HCT116 (cell line): ENCODE measurements around the gene PLEKHN1. TPM values are rescaled to one million over a fixed set of nuclear protein-coding genes. Genes with fewer than 3 reads are reported as not detected.

Experiments
- ATAC-seq: fragments of 200-7000 bp; cut with Tn5 transposase; 2 replicates; pipeline ENCODE4 v1.9.1; 2020; ENCODE audit warnings: mild to moderate bottlenecking, moderate library complexity
- BruUV-seq: library from RNA; stranded (reverse); fragments of 400-500 nt; replicated peaks from 2 replicates; lab custom pipeline; 2021; lab: Mats Ljungman, UMichigan
- CTCF ChIA-PET: fragments of 300-600 bp; sonication (Branson Sonifier 250); formaldehyde crosslinking; loops from one replicate; lab custom pipeline; 2021; ENCODE audit warnings: antibody characterized with exemption; lab: Charles Lee
- POLR2A ChIA-PET: fragments of 300-600, 350-600 bp; sonication (Branson Sonifier 250); formaldehyde crosslinking; loops from one replicate; lab custom pipeline; 2021; ENCODE audit warnings: antibody characterized with exemption; lab: Charles Lee
- RAD21 ChIA-PET, 2 experiments: fragments of 300-600 bp; sonication (Branson Sonifier 250); formaldehyde crosslinking; loops; one replicate each; lab custom pipeline; 2023; ENCODE audit warnings: low total read pairs in 2 of 2; ENCODE audit not compliant: uncharacterized antibody in 2 of 2, unreplicated experiment in 2 of 2, low non-redundant PET in 1 of 2; lab: Charles Lee
- DNase-seq: peaks from one replicate; pipeline ENCODE4 v3.0.0-alpha.2; 2010; ENCODE audit warnings: low read depth, low spot score
- H2AFZ ChIP-seq: fragments of 200-600 bp; shearing (Covaris generic), sonication (generic); 2 replicates; pipeline ENCODE4 v1.6.1; 2017; ENCODE audit warnings: low read depth, mixed run types, mixed read lengths, antibody characterized with exemption, low read length; ENCODE audit not compliant: poor library complexity, severe bottlenecking
- H3K27ac ChIP-seq: 2 replicates; pipeline ENCODE4 v1.5.1; 2012; ENCODE audit warnings: low read depth, low read length
- H3K27me3 ChIP-seq: fragments of 200-600 bp; sonication (generic); 2 replicates; pipeline ENCODE4 v1.6.1; 2016; ENCODE audit warnings: mixed run types, low read length, mixed read lengths; ENCODE audit not compliant: insufficient read depth
- H3K36me3 ChIP-seq, 2 experiments: fragments of 200-500 bp in 1 of 2; fragments of 200-600 bp in 1 of 2; sonication (Bioruptor generic) in 1 of 2; sonication (generic) in 1 of 2; 2 replicates each; pipeline versions ENCODE4 v1.5.1 to v1.6.1; 2014 to 2016; ENCODE audit warnings: low read length in 2 of 2, inconsistent platforms in 1 of 2, mixed read lengths in 1 of 2, mixed run types in 1 of 2; ENCODE audit not compliant: insufficient read depth in 2 of 2, control insufficient read depth in 1 of 2
- H3K4me1 ChIP-seq, 2 experiments: fragments of 200-600 bp in 1 of 2; sonication (generic) in 1 of 2; 2 replicates each; pipeline versions ENCODE4 v1.5.1 to v1.6.1; 2012 to 2017; ENCODE audit warnings: low read length in 2 of 2, inconsistent platforms in 1 of 2, mild to moderate bottlenecking in 1 of 2, mixed read lengths in 1 of 2, mixed run types in 1 of 2, moderate library complexity in 1 of 2; ENCODE audit not compliant: insufficient read depth in 2 of 2, control insufficient read depth in 1 of 2
- H3K4me2 ChIP-seq: fragments of 200-600 bp; sonication (generic); 2 replicates; pipeline ENCODE4 v1.6.1; 2017; ENCODE audit warnings: mixed run types, low read length, mixed read lengths
- H3K4me3 ChIP-seq, 2 experiments: fragments of 200-600 bp in 1 of 2; sonication (generic) in 1 of 2; replicated peaks in 1 of 2; 2 replicates each; pipeline ENCODE4 v1.5.1; 2011 to 2016; ENCODE audit warnings: low read length in 2 of 2, control low read depth in 1 of 2, low read depth in 1 of 2, mild to moderate bottlenecking in 1 of 2, mixed read lengths in 1 of 2, mixed run types in 1 of 2
- H3K79me2 ChIP-seq: fragments of 200-600 bp; sonication (generic); 2 replicates; pipeline ENCODE4 v1.6.1; 2017; ENCODE audit warnings: mild to moderate bottlenecking, mixed run types, low read length, moderate library complexity, mixed read lengths; ENCODE audit not compliant: insufficient read depth
- H3K9ac ChIP-seq: fragments of 200-600 bp; sonication (generic); 2 replicates; pipeline ENCODE4 v1.6.1; 2016; ENCODE audit warnings: low read length, mixed read lengths
- H3K9me2 ChIP-seq: fragments of 200-600 bp; sonication (generic), shearing (Covaris generic); 2 replicates; pipeline ENCODE4 v1.6.1; 2017; ENCODE audit warnings: mixed run types, mild to moderate bottlenecking, moderate library complexity; ENCODE audit not compliant: insufficient read depth
- H3K9me3 ChIP-seq, 2 experiments: fragments of 200-500 bp in 1 of 2; fragments of 200-600 bp in 1 of 2; sonication (Bioruptor generic) in 1 of 2; sonication (generic) in 1 of 2; 2 replicates each; pipeline ENCODE4 v1.6.1; 2014 to 2017; ENCODE audit warnings: low read length in 2 of 2, mixed read lengths in 2 of 2, inconsistent platforms in 1 of 2, low read depth in 1 of 2, mild to moderate bottlenecking in 1 of 2, mixed run types in 1 of 2, moderate library complexity in 1 of 2; ENCODE audit not compliant: control insufficient read depth in 1 of 2, insufficient read depth in 1 of 2
- H4K20me1 ChIP-seq: fragments of 200-600 bp; sonication (generic), shearing (Covaris generic); 2 replicates; pipeline ENCODE4 v1.6.1; 2017; ENCODE audit warnings: mixed run types, mild to moderate bottlenecking, moderate library complexity; ENCODE audit not compliant: insufficient read depth
- CBX3 ChIP-seq: IDR thresholded peaks from 2 replicates; pipeline ENCODE4 v1.6.1; 2012; ENCODE audit warnings: low read depth
- EGR1 ChIP-seq: IDR thresholded peaks from 2 replicates; pipeline ENCODE4 v1.6.1; 2012; ENCODE audit warnings: low read depth
- EZH2phosphoT487 ChIP-seq: fragments of 200-600 bp; IDR thresholded peaks from 2 replicates; pipeline ENCODE4 v1.6.1; 2018; ENCODE audit warnings: antibody characterized with exemption, borderline replicate concordance
- POLR2A ChIP-seq: IDR thresholded peaks from 2 replicates; pipeline ENCODE4 v1.7.0; 2011; ENCODE audit warnings: borderline replicate concordance; ENCODE audit not compliant: insufficient read depth, insufficient read length; ENCODE audit errors: extremely low read depth
- RAD21 ChIP-seq: IDR thresholded peaks from 2 replicates; pipeline ENCODE4 v1.6.1; 2012; ENCODE audit warnings: low read depth, mild to moderate bottlenecking
- SIN3A ChIP-seq: IDR thresholded peaks from 2 replicates; pipeline ENCODE4 v1.6.1; 2012; ENCODE audit warnings: low read depth
- intact Hi-C: fragments of 100-400 bp; cut with micrococcal nuclease; formaldehyde crosslinking; loops from 2 replicates; pipeline ENCODE4 v1.10.0; 2022
- total RNA-seq: library from RNA; stranded (reverse); gene quantifications from one replicate; pipeline ENCODE4 v1.2.1, GENCODE V29; 2021; ENCODE audit not compliant: unreplicated experiment
- TF ChIP-seq, protein P1 (sequence below): IDR thresholded peaks from 2 replicates; pipeline ENCODE4 v1.6.1; 2012
- TF ChIP-seq, protein P2 (sequence below): IDR thresholded peaks from 2 replicates; pipeline ENCODE4 v1.6.1; 2011; ENCODE audit warnings: mild to moderate bottlenecking, low read length, moderate library complexity; ENCODE audit not compliant: insufficient replicate concordance; ENCODE audit errors: extremely low read depth
- TF ChIP-seq, protein P3 (sequence below): IDR thresholded peaks from 2 replicates; pipeline ENCODE4 v1.6.1; 2012; ENCODE audit warnings: low read depth

The PLEKHN1 gene
- total RNA-seq, 1 experiment from 2014 or later: 11.6 TPM

DNA sequence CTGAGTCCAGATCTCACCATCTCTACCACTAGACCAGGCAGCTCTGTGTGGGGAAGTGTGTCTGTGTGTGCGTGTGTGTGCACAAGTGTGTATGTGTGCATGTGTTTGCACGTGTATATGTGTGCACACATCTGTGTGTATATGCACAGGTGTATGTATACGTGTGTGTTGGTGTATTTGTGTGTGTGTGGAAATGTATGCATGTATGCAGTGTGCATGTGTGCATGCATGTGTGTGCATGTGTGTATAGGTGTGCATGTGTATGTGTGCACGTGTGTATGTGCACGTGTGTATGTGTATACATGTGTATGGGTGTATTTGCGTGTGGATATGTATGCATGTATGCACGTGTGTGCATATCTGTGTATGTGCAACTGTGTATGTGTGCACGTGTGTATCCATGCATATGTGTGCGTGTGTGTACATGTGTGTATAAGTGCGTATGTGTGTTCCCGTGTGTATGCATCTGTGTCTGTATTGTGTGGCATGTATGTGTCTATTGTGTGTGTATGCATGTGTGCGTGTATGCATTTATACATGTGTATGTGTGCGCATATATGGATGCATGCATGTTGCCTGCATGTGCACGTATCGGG is 3.1 kb downstream of the PLEKHN1 start:
- no peaks in the 10 kb centered on the region for H3K27me3 ChIP-seq
- H4K20me1 ChIP-seq: no peaks in the 10 kb centered on the region
- ChIA-PET CTCF (no interaction called here), RAD21 (no interaction called here), POLR2A (no interaction called here)
- TF ChIP-seq, protein P1, sequence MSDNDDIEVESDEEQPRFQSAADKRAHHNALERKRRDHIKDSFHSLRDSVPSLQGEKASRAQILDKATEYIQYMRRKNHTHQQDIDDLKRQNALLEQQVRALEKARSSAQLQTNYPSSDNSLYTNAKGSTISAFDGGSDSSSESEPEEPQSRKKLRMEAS: no peak
- TF ChIP-seq EGR1 (no peak), SIN3A (no peak), EZH2phosphoT487 (no peak), CBX3 (no peak), RAD21 (no peak), POLR2A (no peak)
- TF ChIP-seq, protein P2, sequence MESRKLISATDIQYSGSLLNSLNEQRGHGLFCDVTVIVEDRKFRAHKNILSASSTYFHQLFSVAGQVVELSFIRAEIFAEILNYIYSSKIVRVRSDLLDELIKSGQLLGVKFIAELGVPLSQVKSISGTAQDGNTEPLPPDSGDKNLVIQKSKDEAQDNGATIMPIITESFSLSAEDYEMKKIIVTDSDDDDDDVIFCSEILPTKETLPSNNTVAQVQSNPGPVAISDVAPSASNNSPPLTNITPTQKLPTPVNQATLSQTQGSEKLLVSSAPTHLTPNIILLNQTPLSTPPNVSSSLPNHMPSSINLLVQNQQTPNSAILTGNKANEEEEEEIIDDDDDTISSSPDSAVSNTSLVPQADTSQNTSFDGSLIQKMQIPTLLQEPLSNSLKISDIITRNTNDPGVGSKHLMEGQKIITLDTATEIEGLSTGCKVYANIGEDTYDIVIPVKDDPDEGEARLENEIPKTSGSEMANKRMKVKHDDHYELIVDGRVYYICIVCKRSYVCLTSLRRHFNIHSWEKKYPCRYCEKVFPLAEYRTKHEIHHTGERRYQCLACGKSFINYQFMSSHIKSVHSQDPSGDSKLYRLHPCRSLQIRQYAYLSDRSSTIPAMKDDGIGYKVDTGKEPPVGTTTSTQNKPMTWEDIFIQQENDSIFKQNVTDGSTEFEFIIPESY: no peak
- TF ChIP-seq, protein P3, sequence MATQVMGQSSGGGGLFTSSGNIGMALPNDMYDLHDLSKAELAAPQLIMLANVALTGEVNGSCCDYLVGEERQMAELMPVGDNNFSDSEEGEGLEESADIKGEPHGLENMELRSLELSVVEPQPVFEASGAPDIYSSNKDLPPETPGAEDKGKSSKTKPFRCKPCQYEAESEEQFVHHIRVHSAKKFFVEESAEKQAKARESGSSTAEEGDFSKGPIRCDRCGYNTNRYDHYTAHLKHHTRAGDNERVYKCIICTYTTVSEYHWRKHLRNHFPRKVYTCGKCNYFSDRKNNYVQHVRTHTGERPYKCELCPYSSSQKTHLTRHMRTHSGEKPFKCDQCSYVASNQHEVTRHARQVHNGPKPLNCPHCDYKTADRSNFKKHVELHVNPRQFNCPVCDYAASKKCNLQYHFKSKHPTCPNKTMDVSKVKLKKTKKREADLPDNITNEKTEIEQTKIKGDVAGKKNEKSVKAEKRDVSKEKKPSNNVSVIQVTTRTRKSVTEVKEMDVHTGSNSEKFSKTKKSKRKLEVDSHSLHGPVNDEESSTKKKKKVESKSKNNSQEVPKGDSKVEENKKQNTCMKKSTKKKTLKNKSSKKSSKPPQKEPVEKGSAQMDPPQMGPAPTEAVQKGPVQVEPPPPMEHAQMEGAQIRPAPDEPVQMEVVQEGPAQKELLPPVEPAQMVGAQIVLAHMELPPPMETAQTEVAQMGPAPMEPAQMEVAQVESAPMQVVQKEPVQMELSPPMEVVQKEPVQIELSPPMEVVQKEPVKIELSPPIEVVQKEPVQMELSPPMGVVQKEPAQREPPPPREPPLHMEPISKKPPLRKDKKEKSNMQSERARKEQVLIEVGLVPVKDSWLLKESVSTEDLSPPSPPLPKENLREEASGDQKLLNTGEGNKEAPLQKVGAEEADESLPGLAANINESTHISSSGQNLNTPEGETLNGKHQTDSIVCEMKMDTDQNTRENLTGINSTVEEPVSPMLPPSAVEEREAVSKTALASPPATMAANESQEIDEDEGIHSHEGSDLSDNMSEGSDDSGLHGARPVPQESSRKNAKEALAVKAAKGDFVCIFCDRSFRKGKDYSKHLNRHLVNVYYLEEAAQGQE: no peak
- no peaks in the 10 kb centered on the region; a peak in 1 of 4 replicates for H3K9me3 ChIP-seq
- H3K27ac ChIP-seq: no peak overlapping the region
- ATAC-seq (no peak), DNase-seq (no peak)
- H3K36me3 ChIP-seq: peaks cover 0 to 3% of the 10 kb centered on the region in 2 experiments; a peak in 1 of 4 replicates
- H3K9me2 ChIP-seq: no peaks in the 10 kb centered on the region
- H3K4me1 ChIP-seq: peaks cover 16 to 33% of the 10 kb centered on the region in 2 experiments
- intact Hi-C loops: no loop called here
- no peak overlapping the region for H3K9ac ChIP-seq
- BruUV-seq: no TSS peak
- H3K4me3 ChIP-seq: no peak overlapping the region
- H2AFZ ChIP-seq: no peak overlapping the region
- H3K79me2 ChIP-seq: no peaks in the 10 kb centered on the region; the same call in 1 of the 2 replicates
- no peak overlapping the region for H3K4me2 ChIP-seq
